NCI-H187 treated with DMSO at 0.1 percent for 48 hours (cell line): ENCODE results near the gene MEST.
"Not testable (repeated sequence)": the region's sequence is repeated elsewhere in the genome, so short reads cannot be mapped to it uniquely, and the experiment has no call there.

Experiments used
- DNase-seq: peaks from one replicate; lab custom pipeline; 2025; lab: John Stamatoyannopoulos, UW

The MEST gene

DNA sequence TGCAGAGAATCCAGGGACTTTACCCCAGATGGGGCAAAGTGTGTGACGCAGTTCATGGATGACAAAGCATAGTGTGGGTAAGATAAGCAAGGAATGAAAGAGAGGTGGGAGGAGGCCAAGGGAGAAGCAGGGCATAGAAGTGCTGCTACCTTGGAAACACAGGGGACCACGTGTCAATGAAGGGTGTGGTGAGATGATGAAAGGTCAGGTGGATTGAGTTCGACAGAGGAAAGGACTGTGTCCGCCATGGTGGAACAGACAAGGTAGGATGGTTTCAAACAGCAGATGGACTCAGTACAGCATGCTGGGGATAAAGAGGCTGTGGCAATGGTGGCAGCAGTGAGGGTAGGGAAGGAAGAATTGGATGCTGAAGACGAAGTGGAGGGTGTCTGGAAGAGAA is 32.7 kb downstream of the MEST start:
- no peak for DNase-seq

DNA sequence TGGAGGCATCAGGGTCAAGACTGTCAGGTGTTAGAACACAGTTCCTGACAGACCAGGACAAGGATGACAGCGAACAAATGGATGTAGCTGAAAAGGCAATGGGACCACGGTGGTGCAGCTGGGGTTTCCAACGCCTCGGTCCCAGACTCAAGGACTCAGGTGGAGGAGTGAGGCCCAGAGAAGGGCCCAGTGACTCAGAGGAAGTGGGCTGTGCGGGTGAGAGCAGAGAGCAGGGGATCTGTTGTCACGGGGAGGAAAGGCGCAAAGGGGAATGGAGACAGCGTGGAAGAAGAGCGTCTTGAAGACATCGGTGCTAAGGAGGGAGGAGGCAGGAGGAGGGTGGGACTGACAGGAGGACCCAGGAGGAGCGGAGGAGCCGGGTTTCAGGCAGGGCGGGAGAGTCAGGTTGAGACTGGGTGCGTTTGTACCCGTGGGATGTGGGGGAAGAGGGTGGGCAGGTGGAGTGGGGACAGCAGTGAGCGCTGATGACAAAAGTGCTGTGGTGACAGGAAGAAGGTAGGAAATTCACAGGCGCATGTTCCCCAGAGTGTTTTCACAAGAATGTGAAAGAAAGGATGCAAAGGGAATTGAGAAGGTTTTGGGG is 36.0 kb downstream of the MEST start:
- DNase-seq = not testable (repeated sequence)

DNA sequence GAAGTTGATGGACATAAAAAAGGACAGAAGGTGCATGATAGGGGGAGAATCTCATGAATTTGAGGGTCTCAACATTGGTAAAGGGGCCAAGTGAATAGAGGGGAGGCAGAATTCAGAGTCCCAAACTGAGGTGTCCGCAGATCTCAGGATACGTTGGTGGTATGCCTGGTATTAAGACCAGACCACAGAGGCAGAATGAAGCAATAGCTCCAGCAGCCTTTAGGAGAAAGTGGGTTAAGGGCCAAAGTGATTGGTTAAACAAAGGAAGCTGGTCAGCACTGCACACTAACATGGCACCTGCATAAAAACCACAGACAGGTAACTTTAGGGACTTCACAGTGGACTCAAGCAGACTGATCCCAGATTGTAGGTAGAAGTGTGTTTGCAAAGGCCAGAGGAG is 37.5 kb downstream of the MEST start:
- DNase-seq = no peak

- DNase-seq = not testable (repeated sequence)
Measured at GRCh38 chr7:130537894-130538293, 46.0 kb downstream of the MEST start.

DNA sequence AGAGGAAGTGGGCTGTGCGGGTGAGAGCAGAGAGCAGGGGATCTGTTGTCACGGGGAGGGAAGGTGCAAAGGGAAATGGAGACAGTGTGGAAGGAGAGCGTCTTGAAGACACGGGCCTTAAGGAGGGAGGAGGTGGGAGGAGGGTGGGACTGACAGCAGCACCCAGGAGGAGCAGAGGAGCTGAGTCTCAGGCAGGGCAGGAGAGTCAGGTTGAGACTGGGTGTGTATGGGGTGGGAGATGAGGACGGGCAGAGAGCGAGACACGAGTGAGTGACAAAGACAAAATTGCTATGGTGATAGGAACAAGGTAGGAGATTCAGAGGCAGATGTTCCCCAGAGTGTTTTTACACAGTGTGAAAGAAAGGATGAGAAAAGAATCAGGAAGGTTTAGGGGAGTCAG is 49.4 kb downstream of the MEST start:
- DNase-seq = not testable (repeated sequence)

DNA sequence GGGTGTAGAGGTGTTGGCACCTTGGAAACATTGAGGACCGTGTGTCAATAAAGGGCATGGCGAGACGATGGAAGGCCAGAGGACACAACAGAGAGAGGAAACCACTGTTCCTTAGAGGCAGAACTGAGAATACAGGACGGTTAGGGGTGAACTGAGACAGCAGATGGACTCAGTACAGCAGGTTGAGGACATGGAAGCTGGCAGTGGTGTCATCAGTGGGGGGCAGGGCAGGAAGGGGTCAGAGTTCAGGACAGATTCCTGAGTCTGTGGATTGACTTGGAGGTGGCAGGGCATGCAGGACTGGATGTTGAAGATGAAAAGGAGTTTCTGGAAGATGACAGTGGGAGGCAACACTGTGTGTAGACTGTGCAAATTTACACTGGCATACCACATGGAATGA is 50.4 kb downstream of the MEST start:
- DNase-seq = not testable (repeated sequence)

DNA sequence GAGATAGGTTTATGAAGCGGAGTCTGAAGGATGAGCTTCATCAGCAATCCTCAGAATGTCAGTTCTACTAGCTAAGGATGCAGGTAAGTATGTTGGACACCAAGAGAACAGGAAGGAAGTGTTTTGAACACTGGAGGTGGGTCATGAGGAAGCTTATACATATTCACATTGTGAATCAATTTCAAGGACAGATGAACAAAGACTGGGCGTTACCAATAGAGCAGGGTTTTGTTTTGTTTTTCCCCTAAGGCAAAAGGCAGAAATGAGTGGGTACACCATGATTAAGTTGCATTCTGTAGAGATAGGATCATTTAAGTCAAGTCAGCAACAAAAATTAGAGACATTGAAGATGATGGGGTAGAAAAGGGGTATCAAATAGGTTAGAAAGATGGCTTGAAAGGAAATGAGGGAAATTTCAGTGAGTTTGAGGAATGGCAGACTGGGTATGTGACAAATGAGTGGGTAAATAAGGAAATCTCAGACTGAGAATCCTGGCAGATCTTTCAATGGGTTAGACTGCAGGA is 51.7 kb downstream of the MEST start:
- DNase-seq = no peak

- DNase-seq = no peak
Measured at GRCh38 chr7:130544356-130544755, 52.5 kb downstream of the MEST start.

DNA sequence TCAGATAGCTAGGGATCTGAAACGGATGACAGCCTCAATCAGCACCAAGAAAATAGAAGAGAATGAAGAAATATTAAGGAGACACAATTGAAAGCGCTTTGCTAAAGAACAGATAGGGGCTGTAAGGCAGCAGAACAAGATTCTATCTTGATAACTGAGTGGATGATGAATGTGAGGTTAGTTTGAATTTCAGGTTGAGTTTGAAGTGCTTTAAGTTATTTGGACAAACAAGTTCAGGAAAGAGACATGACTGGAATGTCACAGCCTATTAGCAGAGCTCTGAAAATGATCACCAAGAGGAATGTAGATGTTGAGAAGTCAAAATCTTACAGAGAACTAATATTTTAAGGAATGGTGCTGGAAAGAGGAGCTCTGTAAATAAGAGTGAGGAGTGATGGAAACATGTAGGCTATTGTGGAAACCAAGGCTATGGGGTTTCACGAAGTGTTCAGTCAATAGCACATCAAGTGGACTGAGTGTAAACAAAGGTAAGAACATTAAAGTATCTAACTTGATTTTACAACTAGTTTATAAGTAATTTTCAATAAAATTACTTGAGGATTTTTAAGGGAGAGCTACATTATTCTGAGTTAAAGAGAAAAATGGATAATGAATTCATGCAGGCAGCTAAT is 61.6 kb downstream of the MEST start:
- no peak for DNase-seq

GRCh38 chr7:130554481-130554880 is 62.6 kb downstream of the MEST start:
- DNase-seq = no peak
